ENCODE data around the gene PTGES2. TPM values are rescaled to one million over a fixed set of nuclear protein-coding genes. Genes with fewer than 3 reads are reported as not detected.
A peak's percentile ranks its signal among the peaks of the same experiment; 100 is the strongest.

Gene PTGES2
- total RNA-seq, 1 donor from 2014 or later = 74.8 TPM

DNA sequence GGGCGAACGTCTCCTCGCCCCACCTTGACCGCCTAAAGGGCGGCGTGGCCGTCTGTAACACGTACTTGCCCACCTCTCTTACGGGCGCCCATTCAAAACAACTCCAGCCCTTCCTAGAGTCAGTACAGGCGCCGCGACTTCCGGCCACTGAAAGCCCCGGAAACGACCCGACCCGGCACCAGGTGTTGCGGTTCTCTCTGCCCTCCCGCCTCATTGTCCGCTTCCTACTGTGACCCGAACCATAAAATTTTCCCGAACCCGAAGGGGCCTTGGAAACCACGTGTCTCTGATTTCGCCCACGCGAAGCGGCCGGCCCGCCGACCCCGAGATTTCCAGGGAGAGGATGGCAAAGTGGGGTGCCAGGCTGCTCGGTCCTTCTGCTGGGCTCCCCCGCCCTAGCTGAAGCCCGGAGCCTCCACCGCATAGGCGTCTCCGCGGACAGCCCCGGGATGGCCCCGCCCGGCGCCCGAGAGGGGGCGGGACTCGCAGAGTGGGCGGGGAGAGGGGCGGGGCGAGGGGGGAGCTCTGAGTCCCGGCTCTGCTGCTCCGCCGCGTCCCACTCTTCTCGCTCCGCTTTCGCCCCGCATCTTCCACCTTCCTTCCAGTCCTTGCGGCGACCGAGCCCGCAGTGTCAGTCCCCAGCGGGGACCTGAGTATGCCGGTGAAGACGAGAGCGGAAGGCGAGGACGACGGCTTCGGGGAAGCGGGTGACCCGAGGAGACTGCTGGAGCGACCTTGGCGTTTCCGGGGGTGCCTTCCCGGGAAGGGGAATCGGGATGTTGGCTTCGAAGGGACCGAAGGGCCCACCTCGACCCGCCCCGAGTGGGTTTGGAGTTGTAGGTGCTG is 684 bp upstream of the PTGES2 start:
- Mint-ChIP-seq H3K27me3 (ENCODE audit: low read depth) (peaks cover 14% of the 10 kb centered on the region), H3K9me3 (peaks cover 5% of the 10 kb centered on the region), H3K4me1 (peaks cover 19% of the 10 kb centered on the region), H3K27ac (peak overlapping the region; percentile 98), H3K4me3 (peak overlapping the region; percentile 92), H3K36me3 (peaks cover 3% of the 10 kb centered on the region)
- peak; percentile 80 to 86 for DNase-seq (ENCODE audit: low spot score in 2 of 2, unreplicated experiment in 2 of 2)
- TF ChIP-seq, protein P1, sequence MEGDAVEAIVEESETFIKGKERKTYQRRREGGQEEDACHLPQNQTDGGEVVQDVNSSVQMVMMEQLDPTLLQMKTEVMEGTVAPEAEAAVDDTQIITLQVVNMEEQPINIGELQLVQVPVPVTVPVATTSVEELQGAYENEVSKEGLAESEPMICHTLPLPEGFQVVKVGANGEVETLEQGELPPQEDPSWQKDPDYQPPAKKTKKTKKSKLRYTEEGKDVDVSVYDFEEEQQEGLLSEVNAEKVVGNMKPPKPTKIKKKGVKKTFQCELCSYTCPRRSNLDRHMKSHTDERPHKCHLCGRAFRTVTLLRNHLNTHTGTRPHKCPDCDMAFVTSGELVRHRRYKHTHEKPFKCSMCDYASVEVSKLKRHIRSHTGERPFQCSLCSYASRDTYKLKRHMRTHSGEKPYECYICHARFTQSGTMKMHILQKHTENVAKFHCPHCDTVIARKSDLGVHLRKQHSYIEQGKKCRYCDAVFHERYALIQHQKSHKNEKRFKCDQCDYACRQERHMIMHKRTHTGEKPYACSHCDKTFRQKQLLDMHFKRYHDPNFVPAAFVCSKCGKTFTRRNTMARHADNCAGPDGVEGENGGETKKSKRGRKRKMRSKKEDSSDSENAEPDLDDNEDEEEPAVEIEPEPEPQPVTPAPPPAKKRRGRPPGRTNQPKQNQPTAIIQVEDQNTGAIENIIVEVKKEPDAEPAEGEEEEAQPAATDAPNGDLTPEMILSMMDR (IDR thresholded peaks at IDR 0.05; ENCODE audit: unreplicated experiment) = no peak

DNA sequence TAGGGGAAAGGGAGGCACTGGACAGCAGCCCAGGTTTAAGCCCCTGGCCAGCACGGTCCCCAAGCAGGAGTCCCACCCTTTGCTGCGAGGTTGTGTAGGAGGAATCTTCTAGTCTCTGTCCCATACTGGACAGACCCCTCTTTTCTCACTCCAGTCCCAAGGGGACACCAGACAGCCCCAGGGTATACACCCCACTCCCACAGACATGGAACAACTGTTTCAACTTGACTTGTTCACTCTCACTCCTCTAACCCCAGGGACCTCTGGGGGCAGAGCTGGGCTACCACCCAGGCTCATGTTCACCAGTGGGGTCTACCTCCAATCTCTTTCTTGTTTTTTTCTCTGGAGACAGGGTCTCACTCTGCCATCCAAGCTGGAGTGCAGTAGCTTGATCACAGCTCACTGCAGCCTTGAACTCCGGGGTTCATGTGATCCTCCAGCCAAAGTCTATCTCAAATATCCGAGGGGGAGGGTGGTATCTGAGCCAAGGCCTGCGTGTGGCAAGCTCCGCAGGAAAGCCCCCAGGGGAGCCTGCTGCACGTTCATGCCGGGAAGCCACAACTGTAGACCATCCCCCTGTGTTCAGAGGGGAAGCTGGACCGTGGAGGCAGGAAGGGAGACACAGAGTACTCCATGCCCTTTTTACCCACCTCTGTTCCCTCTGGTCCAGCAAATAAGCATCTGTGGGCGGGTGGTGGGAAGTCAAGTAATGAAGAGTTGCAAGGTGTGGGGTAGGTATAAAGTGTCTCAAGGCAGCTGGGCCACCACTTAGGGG is 1.8 kb downstream of the PTGES2 start:
- TF ChIP-seq, protein P1 (IDR thresholded peaks at IDR 0.05; ENCODE audit: unreplicated experiment) = no peak
- peaks cover 19% of the 10 kb centered on the region for H3K4me1 Mint-ChIP-seq
- DNase-seq (ENCODE audit: low spot score in 2 of 2, unreplicated experiment in 2 of 2) = no peak
- peaks cover 5% of the 10 kb centered on the region for H3K9me3 Mint-ChIP-seq
- H3K27ac Mint-ChIP-seq = peak overlapping the region; percentile 37
- H3K36me3 Mint-ChIP-seq = peaks cover 5% of the 10 kb centered on the region
- H3K4me3 Mint-ChIP-seq = peak overlapping the region; percentile 73
- no peaks in the 10 kb centered on the region for H3K27me3 Mint-ChIP-seq (ENCODE audit: low read depth)

DNA sequence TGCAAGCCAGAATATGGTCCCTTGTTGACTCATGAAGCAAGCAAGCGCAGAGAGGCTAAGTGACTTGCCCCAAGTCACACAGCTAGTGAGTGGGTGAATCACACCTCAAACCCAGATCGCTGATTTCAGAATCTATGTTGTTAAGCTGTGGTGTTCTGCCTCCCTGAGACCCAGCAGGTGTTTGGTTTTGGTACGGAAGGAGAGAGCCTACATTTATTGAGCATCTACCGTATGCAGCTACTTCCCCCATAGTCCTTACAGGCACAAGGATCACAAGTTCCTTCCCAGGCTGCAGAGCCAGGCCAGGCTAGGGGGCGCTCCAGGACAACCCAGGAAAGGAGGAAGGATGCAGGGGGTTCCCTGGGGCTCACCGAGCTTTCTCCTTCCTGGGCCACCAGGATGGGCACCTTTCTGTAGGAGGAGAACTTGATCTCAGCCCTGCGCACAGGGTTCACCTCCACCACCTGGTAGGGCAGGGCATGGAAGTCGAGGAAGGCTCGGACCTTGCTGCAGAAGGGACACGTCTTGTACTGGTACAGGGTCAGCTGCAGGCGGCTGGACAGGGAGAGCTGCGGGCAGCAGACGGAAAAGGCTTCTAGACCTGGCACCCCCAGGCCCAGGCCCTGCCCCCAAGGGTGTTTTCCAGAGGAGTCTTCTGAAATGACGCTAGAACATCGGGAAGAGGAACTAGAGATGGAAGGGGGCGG is 2.5 kb downstream of the PTGES2 start:
- peaks cover 5% of the 10 kb centered on the region for H3K36me3 Mint-ChIP-seq
- DNase-seq (ENCODE audit: low spot score in 2 of 2, unreplicated experiment in 2 of 2) = peak in 1 of 2 experiments; percentile 69
- TF ChIP-seq, protein P1 (IDR thresholded peaks at IDR 0.05; ENCODE audit: unreplicated experiment) = peak; percentile 12
- H3K4me3 Mint-ChIP-seq = peak overlapping the region; percentile 73
- peaks cover 5% of the 10 kb centered on the region for H3K9me3 Mint-ChIP-seq
- H3K27ac Mint-ChIP-seq = no peak overlapping the region
- H3K4me1 Mint-ChIP-seq = peaks cover 19% of the 10 kb centered on the region
- no peaks in the 10 kb centered on the region for H3K27me3 Mint-ChIP-seq (ENCODE audit: low read depth)

DNA sequence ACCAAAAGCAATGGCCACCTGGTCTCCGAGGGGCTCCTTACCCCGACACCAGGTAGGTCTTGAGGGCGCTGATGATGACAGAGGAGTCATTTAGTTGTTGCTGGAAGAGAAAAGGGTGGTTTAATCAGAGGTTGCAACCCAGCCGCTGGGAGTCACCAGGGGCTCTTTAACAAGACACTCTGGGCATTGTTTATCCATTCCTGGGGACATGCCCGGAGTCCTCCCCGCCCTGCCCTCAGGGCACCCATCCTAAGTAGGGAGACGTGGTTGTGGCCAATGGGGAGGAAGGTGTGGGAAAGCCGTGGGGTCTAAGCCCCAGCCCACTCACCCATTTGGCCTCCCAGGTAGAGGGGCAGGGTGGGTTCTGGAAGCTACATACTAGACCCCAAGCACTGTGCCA is 3.1 kb downstream of the PTGES2 start:
- peaks cover 5% of the 10 kb centered on the region for H3K36me3 Mint-ChIP-seq
- TF ChIP-seq, protein P1 (IDR thresholded peaks at IDR 0.05; ENCODE audit: unreplicated experiment) = no peak
- no peaks in the 10 kb centered on the region for H3K27me3 Mint-ChIP-seq (ENCODE audit: low read depth)
- H3K4me3 Mint-ChIP-seq = no peak overlapping the region
- DNase-seq (ENCODE audit: low spot score in 2 of 2, unreplicated experiment in 2 of 2) = no peak
- H3K27ac Mint-ChIP-seq = no peak overlapping the region
- peaks cover 19% of the 10 kb centered on the region for H3K4me1 Mint-ChIP-seq
- H3K9me3 Mint-ChIP-seq = peaks cover 3% of the 10 kb centered on the region

DNA sequence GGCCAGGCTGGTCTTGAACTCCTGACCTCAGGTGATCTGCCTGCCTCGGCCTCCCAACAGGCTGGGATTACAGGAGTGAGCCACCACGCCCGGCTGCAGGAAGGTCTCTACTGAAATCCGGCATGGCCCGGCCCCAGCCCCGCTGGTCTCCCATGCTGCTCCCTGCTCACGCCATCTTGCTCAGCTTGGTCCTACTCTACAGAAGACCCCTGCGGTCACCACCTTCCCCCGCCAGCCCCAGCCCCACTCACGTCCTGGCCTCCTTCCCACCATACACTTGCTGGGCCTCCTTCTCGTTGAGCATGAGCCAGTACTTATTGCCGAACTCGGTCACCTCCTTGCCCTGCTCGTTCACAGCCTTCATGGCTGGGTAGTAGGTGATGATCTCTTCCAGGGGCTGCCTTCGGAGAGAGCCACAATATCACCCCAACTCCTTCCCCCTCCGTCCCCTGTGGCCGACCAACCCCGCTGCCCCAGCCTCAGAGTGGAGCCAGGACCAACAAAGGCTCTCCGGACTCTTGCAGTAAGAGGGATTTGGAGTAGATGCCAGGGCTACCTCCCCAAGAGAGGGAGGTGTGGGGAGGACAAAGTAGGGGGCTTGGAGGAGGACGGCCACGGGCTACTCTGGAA is 4.0 kb downstream of the PTGES2 start:
- no peaks in the 10 kb centered on the region for H3K9me3 Mint-ChIP-seq
- DNase-seq (ENCODE audit: low spot score in 2 of 2, unreplicated experiment in 2 of 2) = no peak
- peaks cover 5% of the 10 kb centered on the region for H3K36me3 Mint-ChIP-seq

More for the DNA sequence above, 4.0 kb downstream of the PTGES2 start:
- TF ChIP-seq, protein P1 (IDR thresholded peaks at IDR 0.05; ENCODE audit: unreplicated experiment) = no peak
- Mint-ChIP-seq H3K4me1 (peaks cover 17% of the 10 kb centered on the region), H3K27ac (no peak overlapping the region), H3K4me3 (no peak overlapping the region), H3K27me3 (ENCODE audit: low read depth) (no peaks in the 10 kb centered on the region)
